ENCODE data around the gene GABRR2. TPM values are rescaled to one million over a fixed set of nuclear protein-coding genes. Genes with fewer than 3 reads are reported as not detected.

The GABRR2 gene
- total and polyA plus RNA-seq, 10 of the 15 experiments (the other 5 are each of a cell fraction or from before 2014, with no cell fraction given), result 0.16 to 0.72 (median 0.32) TPM; not detected in 2

DNA sequence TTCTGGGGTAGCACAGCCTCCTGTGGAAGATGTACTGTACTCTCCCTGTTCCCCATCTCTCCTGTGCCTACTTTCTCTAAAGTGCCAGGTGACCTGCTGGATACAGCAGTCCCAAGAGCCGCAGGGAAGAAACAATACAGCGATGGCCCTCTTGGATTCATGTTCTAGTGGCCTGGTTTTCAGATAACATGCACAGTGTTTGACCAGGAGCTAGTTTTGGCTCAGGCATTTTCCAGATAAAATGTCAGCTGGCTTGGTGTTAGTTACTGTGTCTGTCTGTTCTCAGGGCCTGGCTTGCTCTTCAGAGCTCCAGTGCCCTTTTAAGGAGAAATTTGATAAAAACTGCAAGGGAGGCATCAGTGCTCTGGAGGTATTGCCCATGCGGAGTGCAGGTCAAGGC, 41.3 kb downstream of the GABRR2 start:
- intact Hi-C loops (cut with micrococcal nuclease; ENCODE audit: unreplicated experiment) (no loop called here), in situ Hi-C loops (cut with MboI) (no loop called here)
- ChIA-PET SMC1A (ENCODE audit: uncharacterized antibody, unreplicated experiment) (no interaction called here), RAD21 (ENCODE audit: unreplicated experiment) (no interaction called here), CTCF (no interaction called here), POLR2A (no interaction called here)
- H4K20me1 ChIP-seq (ENCODE audit: control insufficient read depth, insufficient read depth), result no peaks in the 10 kb centered on the region
- no peak for TF ChIP-seq RFX5 (IDR thresholded peaks at IDR 0.05; ENCODE audit: low read depth, low read length)
- TF ChIP-seq SP1 (IDR thresholded peaks at IDR 0.05; ENCODE audit: low read depth, low read length), result no peak
- no peak for TF ChIP-seq LARP7 (IDR thresholded peaks at IDR 0.05)
- TF ChIP-seq NR2F1 (conservative IDR thresholded peaks at IDR 0.05), result no peak
- no peak for TF ChIP-seq RAD21 (IDR thresholded peaks at IDR 0.05; ENCODE audit: insufficient read depth, low read depth, low read length)
- no peak for TF ChIP-seq CHD4 (IDR thresholded peaks at IDR 0.05)
- DNase-seq (ENCODE audit: low read depth, low spot score), result no peak
- H3K36me3 ChIP-seq (ENCODE audit: control insufficient read depth in 2 of 2, insufficient read depth in 2 of 2, low read length in 1 of 2), result no peaks in the 10 kb centered on the region
- no peak for FAIRE-seq
- H3K4me1 ChIP-seq (ENCODE audit: control insufficient read depth, insufficient read depth, low read length), result peaks cover 22% of the 10 kb centered on the region
- ATAC-seq, result no peak
- no peaks in the 10 kb centered on the region for H3K79me2 ChIP-seq (ENCODE audit: control insufficient read depth, insufficient read depth, low read length)
- H3K4me2 ChIP-seq (ENCODE audit: control insufficient read depth, insufficient read depth), result no peak overlapping the region
- H3K27me3 ChIP-seq (replicated peaks in 1 of 2; ENCODE audit: control insufficient read depth in 2 of 2, insufficient read depth in 2 of 2, low read length in 1 of 2), result no peaks in the 10 kb centered on the region
- H3K27ac ChIP-seq (ENCODE audit: control insufficient read depth, insufficient read depth), result no peak overlapping the region
- 79% methylated on average over 3 of the region's 3 CpGs for WGBS (ENCODE audit: insufficient coverage, insufficient replicate concordance, low lambda C conversion rate, missing lambda C conversion rate)
- H3K4me3 ChIP-seq, result no peak overlapping the region
- no peak overlapping the region for H3K9ac ChIP-seq (ENCODE audit: control insufficient read depth, insufficient read depth, low read length)
- no peak overlapping the region for H2AFZ ChIP-seq (ENCODE audit: control insufficient read depth, low read depth, low read length)
- no TSS peak for BruUV-seq (replicated peaks)
- H3K9me3 ChIP-seq (replicated peaks; ENCODE audit: control insufficient read depth, insufficient read depth, low read length), result no peaks in the 10 kb centered on the region

DNA sequence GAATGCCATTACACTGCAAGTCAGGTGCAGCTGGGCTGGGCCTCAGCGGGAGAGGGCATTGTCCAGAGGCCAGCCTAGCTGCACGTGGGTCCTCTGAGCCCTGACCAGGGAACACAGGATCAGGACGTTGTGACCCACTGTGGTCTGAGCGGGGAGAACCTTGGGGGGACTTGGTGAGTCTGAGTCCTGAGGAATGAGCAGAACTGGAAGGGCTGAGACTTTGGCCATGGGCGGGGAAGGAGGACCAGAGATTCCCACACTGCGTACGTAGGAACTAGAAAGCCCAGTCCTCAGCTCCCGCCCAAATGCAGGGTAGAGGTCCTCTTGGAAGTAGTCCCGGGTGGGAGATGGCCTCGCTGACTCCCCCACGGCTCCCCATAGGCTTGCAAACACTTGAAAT, 42.5 kb downstream of the GABRR2 start:
- H3K4me2 ChIP-seq (ENCODE audit: control insufficient read depth, insufficient read depth), result no peak overlapping the region
- H3K9ac ChIP-seq (ENCODE audit: control insufficient read depth, insufficient read depth, low read length), result no peak overlapping the region
- H3K4me1 ChIP-seq (ENCODE audit: control insufficient read depth, insufficient read depth, low read length), result peaks cover 22% of the 10 kb centered on the region
- no peak overlapping the region for H2AFZ ChIP-seq (ENCODE audit: control insufficient read depth, low read depth, low read length)
- intact Hi-C loops (cut with micrococcal nuclease; ENCODE audit: unreplicated experiment), result no loop called here
- ChIA-PET POLR2A (no interaction called here), RAD21 (ENCODE audit: unreplicated experiment) (no interaction called here), SMC1A (ENCODE audit: uncharacterized antibody, unreplicated experiment) (interaction anchor here (1.1 kb wide), 1 partner anchor 187 kb away, joined by 3 read pairs; no protein-coding TSS in a partner anchor), CTCF (interaction anchor here (0.7 to 1.5 kb wide), 2 partner anchors 25 to 32 kb away, joined by 3 read pairs; no protein-coding TSS in a partner anchor)
- no peaks in the 10 kb centered on the region for H4K20me1 ChIP-seq (ENCODE audit: control insufficient read depth, insufficient read depth)
- TF ChIP-seq MEF2B (IDR thresholded peaks at IDR 0.05; ENCODE audit: partially characterized antibody, poor library complexity, severe bottlenecking), result no peak
- TF ChIP-seq ZNF622 (IDR thresholded peaks at IDR 0.05), result no peak
- no peak for TF ChIP-seq ZNF24 (IDR thresholded peaks at IDR 0.05)
- 78% methylated on average over 11 of the region's 11 CpGs for WGBS (ENCODE audit: insufficient coverage, insufficient replicate concordance, low lambda C conversion rate, missing lambda C conversion rate)
- in situ Hi-C loops (cut with MboI), result no loop called here
- H3K9me3 ChIP-seq (replicated peaks; ENCODE audit: control insufficient read depth, insufficient read depth, low read length), result no peaks in the 10 kb centered on the region
- H3K4me3 ChIP-seq, result no peak overlapping the region
- FAIRE-seq, result no peak
- ATAC-seq, result no peak
- H3K27ac ChIP-seq (ENCODE audit: control insufficient read depth, insufficient read depth), result no peak overlapping the region
- BruUV-seq (replicated peaks), result no TSS peak
- no peak for DNase-seq (ENCODE audit: low read depth, low spot score)
- no peaks in the 10 kb centered on the region for H3K36me3 ChIP-seq (ENCODE audit: control insufficient read depth in 2 of 2, insufficient read depth in 2 of 2, low read length in 1 of 2)
- H3K79me2 ChIP-seq (ENCODE audit: control insufficient read depth, insufficient read depth, low read length), result no peaks in the 10 kb centered on the region
- H3K27me3 ChIP-seq (replicated peaks in 1 of 2; ENCODE audit: control insufficient read depth in 2 of 2, insufficient read depth in 2 of 2, low read length in 1 of 2), result no peaks in the 10 kb centered on the region
